SU-DHL-6 (cell line): ENCODE measurements around the gene P3H2.

Experiments used
- EZH2phosphoT487 ChIP-seq: fragments of 200-600 bp; sonication (generic), shearing (Covaris generic); conservative IDR thresholded peaks from 2 replicates; pipeline ENCODE4 v1.6.1; 2018; ENCODE audit warnings: mild to moderate bottlenecking, antibody characterized with exemption, low read length, moderate library complexity, mixed read lengths
- TF ChIP-seq, protein P1 (sequence below): fragments of 200-600 bp; sonication (generic); IDR thresholded peaks from one replicate; pipeline ENCODE4 v1.5.1; 2017; ENCODE audit warnings: antibody characterized with exemption, mild to moderate bottlenecking, low read length, moderate library complexity; ENCODE audit not compliant: insufficient read depth, poor library complexity, severe bottlenecking

GRCh38 chr3:190019844-190020243, 100.9 kb downstream of the P3H2 start:
- TF ChIP-seq, protein P1, sequence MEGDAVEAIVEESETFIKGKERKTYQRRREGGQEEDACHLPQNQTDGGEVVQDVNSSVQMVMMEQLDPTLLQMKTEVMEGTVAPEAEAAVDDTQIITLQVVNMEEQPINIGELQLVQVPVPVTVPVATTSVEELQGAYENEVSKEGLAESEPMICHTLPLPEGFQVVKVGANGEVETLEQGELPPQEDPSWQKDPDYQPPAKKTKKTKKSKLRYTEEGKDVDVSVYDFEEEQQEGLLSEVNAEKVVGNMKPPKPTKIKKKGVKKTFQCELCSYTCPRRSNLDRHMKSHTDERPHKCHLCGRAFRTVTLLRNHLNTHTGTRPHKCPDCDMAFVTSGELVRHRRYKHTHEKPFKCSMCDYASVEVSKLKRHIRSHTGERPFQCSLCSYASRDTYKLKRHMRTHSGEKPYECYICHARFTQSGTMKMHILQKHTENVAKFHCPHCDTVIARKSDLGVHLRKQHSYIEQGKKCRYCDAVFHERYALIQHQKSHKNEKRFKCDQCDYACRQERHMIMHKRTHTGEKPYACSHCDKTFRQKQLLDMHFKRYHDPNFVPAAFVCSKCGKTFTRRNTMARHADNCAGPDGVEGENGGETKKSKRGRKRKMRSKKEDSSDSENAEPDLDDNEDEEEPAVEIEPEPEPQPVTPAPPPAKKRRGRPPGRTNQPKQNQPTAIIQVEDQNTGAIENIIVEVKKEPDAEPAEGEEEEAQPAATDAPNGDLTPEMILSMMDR, result no peak
- no peak for TF ChIP-seq EZH2phosphoT487
